Nephron progenitor cell (in vitro differentiated cells): ENCODE data around the gene PDE4D.

Experiments
- DNase-seq: peaks from one replicate; pipeline ENCODE4 v3.0.0; 2021
- H3K27ac Mint-ChIP-seq: 2 replicates; pipeline ENCODE4 v1.8.0; 2021; ENCODE audit warnings: mild to moderate bottlenecking, moderate library complexity, mixed read lengths
- H3K27me3 Mint-ChIP-seq: 2 replicates; pipeline ENCODE4 v1.8.0; 2021; ENCODE audit warnings: mild to moderate bottlenecking, low read depth, mixed read lengths; ENCODE audit not compliant: poor library complexity
- H3K36me3 Mint-ChIP-seq: 2 replicates; pipeline ENCODE4 v1.8.0; 2021; ENCODE audit warnings: low read depth, mixed read lengths
- H3K4me1 Mint-ChIP-seq: 2 replicates; pipeline ENCODE4 v1.8.0; 2021; ENCODE audit warnings: mixed read lengths
- H3K4me3 Mint-ChIP-seq: 2 replicates; pipeline ENCODE4 v1.8.0; 2021; ENCODE audit warnings: mild to moderate bottlenecking, moderate library complexity, mixed read lengths
- H3K9me3 Mint-ChIP-seq: 2 replicates; pipeline ENCODE4 v1.8.0; 2021; ENCODE audit warnings: mild to moderate bottlenecking, moderate library complexity, mixed read lengths
- TF ChIP-seq, protein P1 (sequence below): fragments of 200-600 bp; sonication (generic); IDR thresholded peaks from 2 replicates; pipeline ENCODE4 v1.5.0; 2021; ENCODE audit warnings: antibody characterized with exemption

Gene PDE4D

DNA sequence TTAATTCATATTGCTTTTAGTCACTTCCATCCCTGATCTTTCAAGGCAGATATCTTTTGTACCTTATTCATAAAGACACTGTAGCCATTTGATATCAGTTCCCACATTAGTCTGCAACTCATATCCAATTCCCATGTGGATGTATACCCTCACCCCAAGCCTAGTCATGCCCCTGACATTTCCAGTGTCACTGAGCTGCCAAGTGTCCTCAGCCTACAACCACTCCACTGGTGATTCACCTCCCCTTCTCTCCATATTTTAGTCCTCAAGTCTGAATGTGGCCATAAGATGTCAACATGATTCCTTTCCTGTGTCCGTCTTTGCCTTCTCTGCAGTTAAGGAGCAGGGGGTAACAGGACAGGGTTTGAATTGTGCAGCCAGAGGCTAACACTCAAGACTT, 963.8 kb downstream of the PDE4D start:
- H3K27me3 Mint-ChIP-seq: peaks cover 9% of the 10 kb centered on the region
- TF ChIP-seq, protein P1, sequence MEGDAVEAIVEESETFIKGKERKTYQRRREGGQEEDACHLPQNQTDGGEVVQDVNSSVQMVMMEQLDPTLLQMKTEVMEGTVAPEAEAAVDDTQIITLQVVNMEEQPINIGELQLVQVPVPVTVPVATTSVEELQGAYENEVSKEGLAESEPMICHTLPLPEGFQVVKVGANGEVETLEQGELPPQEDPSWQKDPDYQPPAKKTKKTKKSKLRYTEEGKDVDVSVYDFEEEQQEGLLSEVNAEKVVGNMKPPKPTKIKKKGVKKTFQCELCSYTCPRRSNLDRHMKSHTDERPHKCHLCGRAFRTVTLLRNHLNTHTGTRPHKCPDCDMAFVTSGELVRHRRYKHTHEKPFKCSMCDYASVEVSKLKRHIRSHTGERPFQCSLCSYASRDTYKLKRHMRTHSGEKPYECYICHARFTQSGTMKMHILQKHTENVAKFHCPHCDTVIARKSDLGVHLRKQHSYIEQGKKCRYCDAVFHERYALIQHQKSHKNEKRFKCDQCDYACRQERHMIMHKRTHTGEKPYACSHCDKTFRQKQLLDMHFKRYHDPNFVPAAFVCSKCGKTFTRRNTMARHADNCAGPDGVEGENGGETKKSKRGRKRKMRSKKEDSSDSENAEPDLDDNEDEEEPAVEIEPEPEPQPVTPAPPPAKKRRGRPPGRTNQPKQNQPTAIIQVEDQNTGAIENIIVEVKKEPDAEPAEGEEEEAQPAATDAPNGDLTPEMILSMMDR: no peak
- no peak for DNase-seq
- H3K4me1 Mint-ChIP-seq: peaks cover 32% of the 10 kb centered on the region
- no peak overlapping the region for H3K4me3 Mint-ChIP-seq
- H3K9me3 Mint-ChIP-seq: no peaks in the 10 kb centered on the region
- H3K36me3 Mint-ChIP-seq: no peaks in the 10 kb centered on the region
- no peak overlapping the region for H3K27ac Mint-ChIP-seq

DNA sequence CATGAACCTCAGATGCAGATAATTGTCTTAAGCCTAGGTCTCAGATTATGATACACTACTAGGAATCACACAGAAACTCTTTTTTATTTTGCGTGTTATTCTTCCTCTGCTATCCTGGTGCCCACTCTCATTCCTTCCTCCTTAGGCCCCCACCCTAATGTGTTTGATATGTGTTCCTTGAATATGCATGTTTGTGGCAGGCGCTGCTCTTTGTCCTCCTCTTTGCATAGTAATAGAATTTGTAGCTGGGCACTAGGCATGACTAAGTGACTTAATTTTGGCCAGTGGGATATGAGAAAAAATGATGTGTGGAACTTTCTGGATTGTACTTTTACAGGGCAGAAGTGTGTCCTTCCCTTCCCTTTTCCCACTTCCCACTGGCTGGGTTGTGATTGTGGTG, 965.6 kb downstream of the PDE4D start:
- TF ChIP-seq, protein P1: no peak
- Mint-ChIP-seq H3K27ac (no peak overlapping the region), H3K4me1 (peaks cover 36% of the 10 kb centered on the region), H3K9me3 (no peaks in the 10 kb centered on the region), H3K4me3 (no peak overlapping the region), H3K36me3 (no peaks in the 10 kb centered on the region), H3K27me3 (peaks cover 9% of the 10 kb centered on the region)
- DNase-seq: no peak

DNA sequence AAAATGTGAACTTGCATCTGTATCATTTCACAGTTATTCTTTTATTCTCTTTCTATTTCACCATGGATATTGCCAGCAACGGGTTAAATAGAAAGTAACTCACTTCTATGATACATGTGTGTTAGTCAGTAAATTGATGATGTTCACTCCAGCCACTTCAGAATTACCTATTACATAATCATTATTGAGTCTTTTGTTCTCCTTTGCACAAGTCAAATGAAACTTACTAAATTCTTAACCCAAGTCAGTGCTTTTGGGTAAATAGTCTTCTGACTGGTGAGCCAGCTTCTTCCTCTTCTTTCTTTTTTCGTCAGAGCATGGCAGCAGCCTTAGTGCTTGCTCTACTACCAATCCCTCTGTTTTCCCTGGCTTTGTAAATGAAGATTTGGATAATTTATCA, 966.3 kb downstream of the PDE4D start:
- no peak overlapping the region for H3K4me3 Mint-ChIP-seq
- peaks cover 37% of the 10 kb centered on the region for H3K4me1 Mint-ChIP-seq
- no peaks in the 10 kb centered on the region for H3K9me3 Mint-ChIP-seq

DNA sequence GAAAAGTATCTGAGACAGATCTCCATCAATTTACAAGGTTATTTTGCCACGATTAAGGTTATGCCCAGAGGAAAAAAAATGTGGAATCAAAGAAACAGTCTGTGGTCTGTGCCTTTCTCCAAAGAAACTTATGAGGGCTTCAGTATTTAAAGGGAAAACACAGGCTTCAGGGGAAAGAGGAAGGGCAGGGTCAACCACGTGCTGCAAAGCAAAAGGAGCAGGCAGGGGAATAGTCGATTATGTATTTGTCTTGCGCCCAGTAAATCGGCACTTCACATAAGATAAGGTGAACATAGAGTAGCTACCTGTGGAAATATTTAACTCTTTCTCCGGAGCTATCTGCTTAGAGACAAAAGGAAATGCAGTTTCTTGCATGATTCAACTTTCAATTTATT, 967.0 kb downstream of the PDE4D start:
- peaks cover 9% of the 10 kb centered on the region for H3K27me3 Mint-ChIP-seq
- H3K4me1 Mint-ChIP-seq: peaks cover 32% of the 10 kb centered on the region
- no peaks in the 10 kb centered on the region for H3K36me3 Mint-ChIP-seq
- H3K9me3 Mint-ChIP-seq: no peaks in the 10 kb centered on the region
- TF ChIP-seq, protein P1: no peak
- no peak for DNase-seq
- no peak overlapping the region for H3K27ac Mint-ChIP-seq
- no peak overlapping the region for H3K4me3 Mint-ChIP-seq

More for the DNA sequence above, 966.3 kb downstream of the PDE4D start:
- TF ChIP-seq, protein P1: no peak
- Mint-ChIP-seq H3K36me3 (no peaks in the 10 kb centered on the region), H3K27me3 (peaks cover 9% of the 10 kb centered on the region), H3K27ac (no peak overlapping the region)
- DNase-seq: no peak

DNA sequence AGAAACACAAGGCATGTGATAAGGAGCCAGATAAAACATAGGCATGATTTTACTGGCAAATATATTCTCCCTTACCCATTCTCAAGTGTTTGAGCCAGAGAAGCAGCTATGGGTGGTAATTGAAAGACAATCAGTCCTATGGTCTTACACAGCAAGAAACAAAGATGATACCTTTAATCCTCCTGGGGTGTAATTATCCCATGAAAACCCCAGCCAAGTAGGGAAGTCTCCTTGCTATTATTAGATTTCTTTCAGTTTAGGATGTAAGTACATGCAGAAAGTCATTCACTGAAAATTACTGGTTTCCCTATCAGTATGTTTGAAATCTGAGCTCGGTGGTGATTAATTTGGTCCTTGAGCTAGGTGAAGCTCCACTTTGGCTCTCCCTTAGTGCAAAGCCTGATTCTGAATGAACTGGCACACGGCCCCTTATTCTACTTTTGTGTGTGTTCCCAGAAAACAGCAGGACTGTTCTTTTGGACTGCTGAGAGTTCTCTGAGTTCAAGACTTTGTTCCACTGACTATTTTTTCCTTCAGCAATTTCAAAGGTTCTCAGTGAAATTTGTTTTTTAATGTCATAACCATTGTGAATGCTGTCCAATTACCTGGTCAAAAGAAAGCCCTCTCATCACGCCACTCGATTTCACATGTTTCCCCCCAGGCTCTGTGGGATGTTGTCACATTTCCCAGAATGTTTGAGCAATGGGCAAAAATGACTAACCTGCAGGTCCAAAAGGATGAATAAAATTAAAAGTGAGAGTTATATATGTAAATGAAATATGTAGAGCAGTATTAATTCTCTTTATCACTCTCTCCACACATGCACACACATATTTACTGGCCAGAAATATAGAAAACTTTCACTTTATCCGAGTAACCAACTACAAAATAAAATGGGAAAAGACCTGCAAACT, 967.6 kb downstream of the PDE4D start:
- Mint-ChIP-seq H3K27ac (no peak overlapping the region), H3K9me3 (no peaks in the 10 kb centered on the region), H3K4me1 (peaks cover 38% of the 10 kb centered on the region), H3K36me3 (no peaks in the 10 kb centered on the region), H3K4me3 (no peak overlapping the region), H3K27me3 (peaks cover 9% of the 10 kb centered on the region)
- no peak for DNase-seq
- TF ChIP-seq, protein P1: no peak

DNA sequence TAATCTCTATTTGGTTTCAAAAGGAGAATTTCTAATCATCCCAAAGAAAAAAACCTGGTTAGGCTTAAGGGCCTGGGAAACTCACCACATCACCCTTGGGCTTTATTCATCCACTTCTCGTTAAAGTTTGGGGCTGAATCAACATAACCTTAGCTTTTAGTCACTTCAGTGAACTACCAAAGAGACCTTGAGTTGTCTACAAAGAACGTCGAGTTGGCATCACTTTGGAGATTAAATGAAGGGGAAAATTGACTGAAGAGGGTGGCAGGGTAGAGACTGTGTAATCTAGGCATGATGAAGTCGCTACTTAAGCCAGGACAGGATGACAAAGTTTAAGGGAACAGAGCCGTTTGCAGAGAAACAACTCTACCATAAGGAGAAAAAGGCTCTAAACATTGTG, 969.2 kb downstream of the PDE4D start:
- no peaks in the 10 kb centered on the region for H3K9me3 Mint-ChIP-seq
- TF ChIP-seq, protein P1: no peak
- peaks cover 50% of the 10 kb centered on the region for H3K4me1 Mint-ChIP-seq
- DNase-seq: no peak
- H3K27me3 Mint-ChIP-seq: peaks cover 6% of the 10 kb centered on the region
- no peak overlapping the region for H3K27ac Mint-ChIP-seq
- no peaks in the 10 kb centered on the region for H3K36me3 Mint-ChIP-seq
- no peak overlapping the region for H3K4me3 Mint-ChIP-seq
